Neutrophil (primary cell): ENCODE results near the gene RPS6KA6.

Experiments used
- H3K27ac ChIP-seq: fragments of 200-600 bp; sonication (generic); 2 replicates; pipeline ENCODE4 v1.5.1; 2016; ENCODE audit warnings: mild to moderate bottlenecking, moderate library complexity
- H3K27me3 ChIP-seq: fragments of 200-600 bp; sonication (generic); 2 replicates; pipeline ENCODE4 v1.6.0; 2016; ENCODE audit warnings: mild to moderate bottlenecking
- H3K36me3 ChIP-seq: fragments of 200-600 bp; sonication (generic); 2 replicates; pipeline ENCODE4 v1.5.1; 2017
- H3K4me1 ChIP-seq, 2 experiments: fragments of 200-600 bp in 1 of 2; sonication (generic) in 1 of 2; 1 replicate in 1 of 2; 2 replicates in 1 of 2; pipeline versions ENCODE4 v1.5.1 to v1.6.1; 2013 to 2016; ENCODE audit warnings: low read depth in 1 of 2, low read length in 1 of 2, mild to moderate bottlenecking in 1 of 2, moderate library complexity in 1 of 2; ENCODE audit not compliant: control insufficient read depth in 1 of 2, insufficient read depth in 1 of 2
- H3K4me3 ChIP-seq, 2 experiments: fragments of 200-600 bp in 1 of 2; sonication (generic) in 1 of 2; 1 replicate in 1 of 2; 2 replicates in 1 of 2; pipeline ENCODE4 v1.5.1; 2013 to 2016; ENCODE audit warnings: low read depth in 1 of 2, low read length in 1 of 2, mild to moderate bottlenecking in 1 of 2, moderate library complexity in 1 of 2
- H3K9me3 ChIP-seq: fragments of 200-600 bp; sonication (generic); 2 replicates; pipeline ENCODE4 v1.5.1; 2016
- CTCF ChIP-seq: fragments of 200-600 bp; sonication (generic); IDR thresholded peaks from 2 replicates; pipeline ENCODE4 v1.5.1; 2016; ENCODE audit warnings: antibody characterized with exemption

RPS6KA6 gene

DNA sequence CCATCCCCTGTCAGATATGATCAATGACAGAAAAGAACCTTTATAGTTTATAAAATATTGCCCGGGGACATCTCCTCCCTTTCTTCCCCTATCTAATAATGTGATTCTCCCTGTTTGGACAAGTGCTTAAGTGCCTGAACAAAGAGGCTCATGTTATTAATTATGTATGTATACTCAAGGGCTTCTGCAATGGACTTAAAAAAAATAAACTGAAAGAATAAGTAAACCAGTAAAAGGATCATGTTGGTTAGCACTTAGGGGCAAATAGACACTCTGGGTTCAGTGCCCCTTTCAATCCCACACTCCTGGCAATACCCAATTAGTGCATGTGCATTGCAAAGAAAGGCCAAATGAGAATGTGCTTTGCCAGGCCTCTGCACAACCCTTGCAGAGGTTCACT is 30.7 kb upstream of the RPS6KA6 start:
- no peaks in the 10 kb centered on the region for H3K4me1 ChIP-seq
- no peak overlapping the region for H3K4me3 ChIP-seq
- no peaks in the 10 kb centered on the region for H3K9me3 ChIP-seq
- H3K36me3 ChIP-seq: no peaks in the 10 kb centered on the region
- no peaks in the 10 kb centered on the region for H3K27me3 ChIP-seq
- H3K27ac ChIP-seq: no peak overlapping the region
- no peak for TF ChIP-seq CTCF

DNA sequence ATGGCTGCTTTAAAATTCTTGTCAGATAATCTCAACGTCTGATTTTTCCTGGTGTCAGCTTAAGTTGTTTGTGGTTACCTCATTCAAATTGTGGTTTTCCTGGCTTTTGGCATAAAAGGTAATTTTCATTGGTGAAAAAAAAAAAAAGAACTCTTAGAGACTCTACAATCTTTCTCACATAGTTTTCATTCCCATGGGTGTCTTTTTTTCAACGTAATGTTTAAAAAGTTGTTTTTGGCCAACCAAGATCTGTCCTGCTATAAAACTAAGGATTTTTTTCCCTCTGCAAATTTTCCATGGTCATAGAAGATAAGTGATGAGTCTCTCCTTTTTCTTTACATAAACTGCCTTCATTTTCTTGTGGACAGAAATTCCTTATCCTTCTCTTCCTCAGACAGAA is 28.9 kb upstream of the RPS6KA6 start:
- H3K27ac ChIP-seq: no peak overlapping the region
- H3K4me1 ChIP-seq: no peaks in the 10 kb centered on the region
- H3K36me3 ChIP-seq: no peaks in the 10 kb centered on the region
- H3K27me3 ChIP-seq: no peaks in the 10 kb centered on the region
- TF ChIP-seq CTCF: no peak
- no peak overlapping the region for H3K4me3 ChIP-seq
- no peaks in the 10 kb centered on the region for H3K9me3 ChIP-seq

- Histone ChIP-seq H3K36me3 (no peaks in the 10 kb centered on the region), H3K9me3 (no peaks in the 10 kb centered on the region), H3K4me1 (no peaks in the 10 kb centered on the region), H3K27me3 (no peaks in the 10 kb centered on the region), H3K27ac (no peak overlapping the region), H3K4me3 (no peak overlapping the region)
- no peak for TF ChIP-seq CTCF
Observed at GRCh38 chrX:84216406-84216805, 28.4 kb upstream of the RPS6KA6 start.

DNA sequence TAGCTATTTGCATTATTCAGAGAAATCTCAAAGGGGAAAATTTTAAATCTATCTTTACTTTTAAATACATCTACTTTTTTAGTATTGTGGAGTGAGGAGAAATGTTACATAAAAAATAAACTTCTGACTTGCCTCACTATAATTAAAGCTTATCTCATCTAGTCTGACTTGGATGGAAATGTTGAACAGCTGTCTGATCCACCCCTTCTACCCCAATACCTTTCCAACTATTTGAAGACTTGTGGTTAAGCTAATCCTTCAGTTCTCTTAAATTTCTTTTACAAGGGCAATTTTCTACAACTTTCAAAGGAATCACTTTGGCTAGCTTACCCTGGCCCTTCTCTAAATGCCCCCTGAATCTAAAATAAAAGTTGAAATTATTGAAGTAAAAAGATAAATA is 17.3 kb upstream of the RPS6KA6 start:
- H3K4me1 ChIP-seq: no peaks in the 10 kb centered on the region
- no peaks in the 10 kb centered on the region for H3K36me3 ChIP-seq
- H3K27me3 ChIP-seq: no peaks in the 10 kb centered on the region
- no peak overlapping the region for H3K27ac ChIP-seq
- no peak for TF ChIP-seq CTCF
- no peak overlapping the region for H3K4me3 ChIP-seq
- H3K9me3 ChIP-seq: no peaks in the 10 kb centered on the region

DNA sequence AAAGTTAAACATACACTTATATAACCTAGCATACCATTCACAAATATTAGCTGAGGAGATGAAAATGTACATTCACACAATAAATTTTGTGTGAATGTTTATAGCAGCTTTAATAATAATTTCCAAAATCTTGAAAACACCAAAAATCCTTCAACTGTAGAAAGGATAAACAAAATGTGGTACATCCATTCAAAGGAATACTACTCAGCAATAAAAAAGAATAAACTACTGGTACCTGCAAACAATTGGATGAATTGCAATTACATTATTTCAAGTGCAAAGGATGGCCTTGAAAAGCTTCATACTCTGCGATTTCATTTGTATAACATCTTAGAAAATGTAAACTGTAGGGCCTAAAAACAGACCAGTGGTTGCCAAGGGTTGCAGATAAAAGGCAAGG is 11.7 kb upstream of the RPS6KA6 start:
- no peak for TF ChIP-seq CTCF
- Histone ChIP-seq H3K27ac (no peak overlapping the region), H3K9me3 (no peaks in the 10 kb centered on the region), H3K4me1 (no peaks in the 10 kb centered on the region), H3K36me3 (no peaks in the 10 kb centered on the region), H3K27me3 (no peaks in the 10 kb centered on the region), H3K4me3 (no peak overlapping the region)

DNA sequence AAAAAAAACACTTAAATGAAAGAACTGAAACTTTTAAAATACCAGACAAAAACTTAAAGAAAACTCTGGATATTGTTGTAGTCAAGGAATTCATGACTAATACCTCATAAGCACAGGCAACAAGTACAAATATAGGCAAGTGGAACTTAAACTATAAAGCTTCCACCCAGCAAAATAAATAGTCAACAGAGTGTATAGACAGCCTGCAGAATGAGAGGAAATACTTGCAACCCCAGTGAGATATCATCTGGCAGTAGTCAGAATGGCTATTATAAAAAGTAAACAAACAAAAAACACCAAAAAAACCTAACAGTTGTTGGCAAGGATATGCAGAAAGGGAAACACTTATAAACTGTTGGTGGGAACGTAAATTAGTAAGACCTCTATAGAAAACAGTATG is 9.6 kb upstream of the RPS6KA6 start:
- Histone ChIP-seq H3K9me3 (no peaks in the 10 kb centered on the region), H3K36me3 (no peaks in the 10 kb centered on the region), H3K27ac (no peak overlapping the region), H3K4me3 (no peak overlapping the region), H3K4me1 (no peaks in the 10 kb centered on the region), H3K27me3 (no peaks in the 10 kb centered on the region)
- no peak for TF ChIP-seq CTCF
